Stimulated activated CD4-positive, alpha-beta T cell treated with anti-CD3 and anti-CD28 coated beads, Interleukin-2, amount 100 ng/mL, for 48 hours (primary cell): ENCODE results near the gene SCPEP1.
A peak's percentile ranks its signal among the peaks of the same experiment; 100 is the strongest.
"Not testable (repeated sequence)": the region's sequence is repeated elsewhere in the genome, so short reads cannot be mapped to it uniquely, and the experiment has no call there.

ENCODE experiments used
- DNase-seq, 2 donors: peaks; one replicate each; pipeline ENCODE4 v3.0.0-alpha.2; 2020

Gene SCPEP1, protein sequence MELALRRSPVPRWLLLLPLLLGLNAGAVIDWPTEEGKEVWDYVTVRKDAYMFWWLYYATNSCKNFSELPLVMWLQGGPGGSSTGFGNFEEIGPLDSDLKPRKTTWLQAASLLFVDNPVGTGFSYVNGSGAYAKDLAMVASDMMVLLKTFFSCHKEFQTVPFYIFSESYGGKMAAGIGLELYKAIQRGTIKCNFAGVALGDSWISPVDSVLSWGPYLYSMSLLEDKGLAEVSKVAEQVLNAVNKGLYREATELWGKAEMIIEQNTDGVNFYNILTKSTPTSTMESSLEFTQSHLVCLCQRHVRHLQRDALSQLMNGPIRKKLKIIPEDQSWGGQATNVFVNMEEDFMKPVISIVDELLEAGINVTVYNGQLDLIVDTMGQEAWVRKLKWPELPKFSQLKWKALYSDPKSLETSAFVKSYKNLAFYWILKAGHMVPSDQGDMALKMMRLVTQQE

DNA sequence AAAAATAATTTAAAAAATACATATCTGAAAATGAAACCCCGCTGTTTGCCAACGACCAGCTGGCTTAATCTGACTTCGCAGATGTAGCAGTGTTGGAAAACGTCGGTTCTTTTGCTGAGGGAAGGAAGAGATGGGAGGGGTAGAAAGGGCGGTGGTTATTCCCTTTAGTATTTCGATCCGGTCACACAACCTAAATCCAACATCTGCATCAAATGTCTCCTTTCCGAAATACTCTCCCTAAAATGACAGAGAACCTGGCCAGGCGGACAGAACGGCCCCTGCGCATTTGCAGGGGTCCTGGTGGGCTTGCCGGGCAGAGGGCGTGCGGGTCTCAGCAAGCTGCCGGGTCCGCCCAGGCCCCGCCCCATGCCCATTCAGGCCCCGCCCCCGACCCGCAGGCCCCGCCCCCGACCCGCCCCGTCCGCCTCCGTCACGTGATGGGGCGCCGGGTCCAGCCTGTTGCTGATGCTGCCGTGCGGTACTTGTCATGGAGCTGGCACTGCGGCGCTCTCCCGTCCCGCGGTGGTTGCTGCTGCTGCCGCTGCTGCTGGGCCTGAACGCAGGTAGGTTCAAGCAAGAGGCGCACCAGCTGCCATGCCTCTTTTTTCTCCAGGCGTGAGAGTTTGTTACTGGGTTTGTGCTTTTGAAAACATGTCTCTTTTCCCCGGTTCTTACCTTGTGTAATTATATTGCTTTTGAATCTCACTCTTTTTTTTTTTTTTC is at the start of gene SCPEP1:
SCPEP1 (plus strand) TSS at position 459 of the 723 bp plus-strand sequence; CDS start at position 488, 29 bp downstream.
- DNase-seq, result peak; percentile 71 to 76

DNA sequence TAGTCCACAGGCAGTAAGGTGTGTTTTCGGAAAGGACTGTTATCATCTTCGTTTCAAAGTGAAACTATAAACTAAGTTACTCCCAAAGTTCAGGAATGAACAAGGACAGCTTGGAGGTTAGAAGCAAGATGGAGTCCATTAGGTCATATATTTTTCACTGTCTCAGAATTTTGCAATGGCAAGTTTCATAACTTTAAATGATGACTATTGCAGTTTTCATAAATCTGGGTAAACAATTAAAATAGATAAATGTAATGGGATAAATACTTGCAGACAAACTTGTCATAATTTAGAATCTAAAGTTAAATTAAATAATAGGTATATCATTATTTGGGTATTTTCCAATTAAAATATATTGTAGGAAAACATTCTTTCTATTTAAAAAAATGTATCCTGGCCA is 49.3 kb upstream of the SCPEP1 start:
- no peak for DNase-seq

DNA sequence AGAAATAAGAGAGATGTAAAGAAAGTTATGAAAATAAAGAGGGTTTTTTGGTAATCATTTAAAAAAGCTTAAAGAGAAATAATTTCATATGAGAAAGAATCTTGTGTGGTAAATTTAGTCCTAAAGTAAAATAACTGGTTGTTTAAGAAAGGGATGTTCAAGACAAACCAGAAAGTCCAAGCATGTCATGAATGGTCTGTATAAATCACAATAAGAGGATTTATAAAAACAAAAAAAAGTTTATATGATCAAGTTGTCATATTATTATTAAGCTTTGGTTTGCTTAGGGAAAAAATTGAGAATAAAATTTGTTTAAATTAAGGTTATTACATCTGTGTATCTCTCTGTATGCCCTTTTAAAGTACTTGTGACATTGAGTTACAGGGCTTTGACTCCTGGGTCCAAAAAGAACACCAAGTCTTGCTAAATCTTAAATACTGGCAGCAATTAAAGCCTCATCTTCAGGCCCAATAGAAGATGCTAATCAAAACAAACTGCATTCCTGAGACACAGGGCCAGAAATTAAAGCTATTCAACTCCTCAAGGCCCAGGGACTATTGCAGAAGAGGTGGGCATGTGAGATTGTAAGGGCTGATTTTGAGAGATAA is 48.5 kb upstream of the SCPEP1 start:
- DNase-seq, result no peak

DNA sequence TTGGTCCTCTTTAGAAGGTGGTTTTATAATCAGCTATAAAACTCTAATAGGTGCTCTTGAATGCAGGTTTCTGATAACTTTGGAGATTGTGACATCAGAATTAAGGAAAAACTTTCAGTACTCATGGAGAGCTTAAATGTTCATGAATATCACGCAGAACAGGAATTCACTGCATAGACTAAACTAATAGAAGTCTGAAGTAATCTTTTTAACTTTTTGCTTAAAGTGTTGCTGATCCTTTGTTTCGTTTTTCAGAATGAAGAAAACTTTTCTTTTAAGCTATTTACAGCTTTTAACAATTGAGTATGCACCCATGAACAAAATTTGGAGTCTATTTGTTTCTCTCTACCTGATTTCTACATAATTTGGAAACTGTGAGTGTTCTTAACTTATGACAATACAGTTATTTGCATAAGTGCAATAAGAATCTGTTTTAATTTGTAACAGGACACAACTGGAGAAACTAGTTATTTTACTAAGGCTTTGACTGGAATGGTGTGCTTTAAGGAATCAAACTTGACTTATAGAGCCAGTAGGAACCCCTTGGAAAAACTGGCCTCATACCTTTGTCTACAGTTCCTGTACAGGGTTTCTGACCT is 47.1 kb upstream of the SCPEP1 start:
- DNase-seq, result no peak

DNA sequence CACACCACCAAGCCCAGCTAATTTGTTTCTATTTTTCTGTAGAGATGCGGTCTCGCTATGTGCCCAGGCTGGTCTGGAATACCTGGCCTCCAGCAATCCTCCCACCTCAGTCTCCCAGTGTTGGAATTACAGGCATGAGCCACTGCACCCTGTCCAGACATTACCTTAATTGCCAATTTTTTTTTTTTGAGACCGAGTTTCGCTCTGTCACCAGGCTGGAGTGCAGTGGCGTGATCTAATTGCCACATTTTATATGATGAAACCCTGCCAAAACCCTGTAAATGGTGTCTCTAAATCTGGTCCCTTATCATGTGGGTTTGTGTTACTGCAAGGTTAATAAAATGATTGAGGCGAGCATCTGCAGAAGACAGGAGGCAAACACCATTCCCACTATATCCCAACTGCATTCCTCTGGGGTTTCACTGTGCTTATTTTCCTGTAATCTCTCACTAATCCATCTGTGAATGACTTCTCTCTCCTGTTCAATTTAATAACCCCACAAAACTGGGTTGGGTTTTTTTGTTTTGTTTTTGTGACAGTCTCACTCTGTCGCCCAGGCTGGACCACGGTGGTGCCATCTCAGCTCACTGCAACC is 44.7 kb upstream of the SCPEP1 start:
- no peak for DNase-seq

DNA sequence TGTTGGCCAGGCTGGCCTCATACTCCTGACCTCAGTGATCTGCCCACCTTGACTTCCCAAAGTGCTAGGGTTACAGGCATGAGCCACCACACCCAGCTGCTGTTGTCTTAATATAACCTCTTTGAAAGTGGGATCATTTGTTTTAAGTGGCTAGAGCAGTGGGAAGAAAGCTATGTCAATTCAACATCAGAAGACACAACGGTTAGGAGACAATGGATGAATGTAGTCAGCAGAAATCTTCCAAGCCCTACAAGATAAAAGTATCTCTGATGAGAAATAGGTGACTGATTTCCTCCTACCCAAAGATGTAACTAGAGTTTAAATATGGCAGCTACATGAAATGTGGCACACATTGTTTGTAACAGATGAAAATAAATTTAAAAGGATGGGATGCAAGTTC is 44.1 kb upstream of the SCPEP1 start:
- DNase-seq, result no peak

DNA sequence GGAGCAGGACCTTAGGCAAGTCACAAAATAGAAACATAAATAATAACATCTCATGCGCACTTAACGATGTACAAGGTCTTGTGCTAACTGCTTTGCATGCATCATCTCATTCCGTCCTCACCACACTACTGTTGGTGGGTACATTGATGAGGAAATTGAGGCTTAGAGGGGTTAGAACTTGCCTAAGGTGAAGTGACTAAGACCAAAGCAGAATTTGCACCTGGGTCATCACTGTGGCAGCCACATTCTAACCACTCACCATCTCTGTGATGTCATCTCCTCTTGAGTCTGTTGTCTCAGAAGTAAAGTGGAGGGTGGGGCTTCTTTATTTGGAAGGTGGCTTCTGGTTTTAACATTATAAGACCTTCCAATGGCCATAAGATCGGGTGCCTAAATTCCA is 43.7 kb upstream of the SCPEP1 start:
- no peak for DNase-seq

DNA sequence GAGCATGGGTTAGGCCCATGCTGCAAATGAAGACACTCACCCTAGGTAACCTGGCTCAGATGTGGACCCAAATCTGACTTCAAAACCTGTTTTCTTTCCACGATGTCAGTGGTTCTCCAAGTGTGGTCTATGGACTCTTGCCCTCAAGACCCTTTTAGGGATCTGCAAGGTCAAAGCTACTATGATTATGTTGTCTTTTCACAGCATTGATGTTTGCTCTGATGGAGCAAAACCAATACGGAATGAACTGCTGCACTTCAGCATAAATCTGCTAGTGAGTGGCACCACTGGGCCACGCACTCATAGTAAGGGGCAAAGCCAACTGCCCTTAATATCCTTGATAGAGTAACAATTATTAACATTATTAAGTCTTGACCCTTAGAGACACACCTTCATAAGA is 42.5 kb upstream of the SCPEP1 start:
- DNase-seq, result no peak

DNA sequence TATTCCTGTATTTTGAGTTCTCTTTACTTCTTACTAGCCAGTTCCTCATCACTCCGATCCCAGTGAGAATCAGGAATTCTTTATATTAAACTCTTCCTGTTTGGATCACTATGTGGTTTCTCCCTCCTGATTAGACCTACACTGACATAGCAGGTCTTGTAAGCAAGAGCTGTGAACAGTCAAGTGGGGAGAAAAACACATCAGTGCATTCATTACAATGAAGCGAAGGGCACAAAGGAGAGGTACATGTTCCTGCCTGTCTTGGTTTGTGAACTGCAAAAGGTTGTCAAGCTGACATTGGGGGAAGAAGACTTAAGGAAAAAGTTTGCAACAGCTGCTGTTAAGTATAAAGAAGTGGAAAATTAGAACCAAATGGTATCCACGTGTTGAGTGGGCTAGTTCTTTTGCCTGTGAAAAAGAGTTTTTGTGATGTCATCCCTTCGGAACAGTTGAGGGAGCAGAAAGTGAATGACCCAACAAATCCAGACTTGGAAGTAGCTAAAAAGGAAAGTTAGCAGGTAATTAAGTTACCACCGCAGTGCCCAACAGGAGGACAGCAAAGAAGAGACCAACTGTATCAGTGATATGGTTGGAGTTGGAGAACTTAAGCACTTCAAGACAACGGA is 41.1 kb upstream of the SCPEP1 start:
- DNase-seq, result no peak

DNA sequence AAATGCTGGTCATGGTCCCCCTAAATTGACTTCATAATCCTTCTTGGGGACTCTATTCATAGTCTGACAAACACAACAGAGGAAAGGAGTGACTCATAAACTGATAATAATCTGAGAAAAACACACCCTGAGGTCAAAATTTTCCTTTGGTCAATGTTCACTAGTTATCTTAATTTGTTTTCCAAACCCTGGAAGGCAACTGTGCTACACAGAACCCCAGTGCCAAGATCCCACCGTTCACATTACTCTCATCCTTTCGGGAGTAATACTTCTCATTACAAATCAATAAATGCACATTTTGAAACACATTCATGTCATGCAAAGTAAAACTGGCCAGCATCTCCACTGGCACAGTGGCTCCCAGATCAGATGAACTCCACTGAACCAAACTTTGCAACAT is 40.2 kb upstream of the SCPEP1 start:
- DNase-seq, result no peak

DNA sequence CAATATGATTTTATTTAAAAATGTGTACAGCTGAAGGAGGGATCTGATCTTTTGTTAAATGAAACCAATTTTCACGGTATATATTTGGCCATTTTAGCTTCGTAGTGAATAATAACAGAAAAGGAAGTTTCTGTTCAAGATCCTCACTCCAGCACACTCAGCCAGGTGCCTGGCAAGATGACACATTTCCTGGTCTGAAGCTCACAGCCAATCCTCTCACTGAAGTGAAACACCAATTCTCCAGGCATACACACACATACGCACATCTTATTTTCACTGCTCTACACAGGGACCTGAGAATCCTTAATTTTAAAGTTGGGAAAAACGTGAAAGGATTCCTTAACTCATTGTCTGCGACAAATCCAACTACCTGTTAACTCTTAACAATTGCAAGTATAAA is 39.7 kb upstream of the SCPEP1 start:
- DNase-seq, result not testable (repeated sequence)

DNA sequence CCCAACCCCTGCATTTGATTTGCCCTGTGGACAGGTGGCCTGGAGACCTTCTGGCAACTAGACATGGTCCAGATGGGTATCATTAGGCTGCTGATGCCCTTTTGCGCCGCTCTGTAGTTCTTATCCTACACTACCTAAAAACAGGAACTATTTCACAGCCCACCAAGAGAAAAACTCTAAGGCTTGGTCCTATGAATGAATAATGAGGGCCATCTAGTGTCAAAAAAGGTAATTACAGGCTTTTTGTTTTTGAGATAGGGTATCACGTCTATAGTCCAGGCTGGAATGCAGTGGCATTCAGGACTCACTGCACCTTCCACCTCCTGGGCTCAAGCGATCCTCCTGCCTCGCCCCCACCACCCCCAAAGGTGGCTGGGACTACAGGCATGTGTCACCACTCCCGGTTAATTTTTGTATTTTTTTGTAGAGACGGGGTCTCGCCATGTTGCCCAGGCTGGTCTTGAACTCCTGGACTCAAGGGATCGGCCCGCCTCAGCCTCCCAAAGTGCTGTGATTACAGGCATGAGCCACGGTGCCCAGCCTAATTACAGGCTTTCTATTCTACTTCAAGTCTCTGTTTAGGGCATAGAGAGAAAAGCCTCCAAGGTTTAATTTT is 38.0 kb upstream of the SCPEP1 start:
- no peak for DNase-seq

DNA sequence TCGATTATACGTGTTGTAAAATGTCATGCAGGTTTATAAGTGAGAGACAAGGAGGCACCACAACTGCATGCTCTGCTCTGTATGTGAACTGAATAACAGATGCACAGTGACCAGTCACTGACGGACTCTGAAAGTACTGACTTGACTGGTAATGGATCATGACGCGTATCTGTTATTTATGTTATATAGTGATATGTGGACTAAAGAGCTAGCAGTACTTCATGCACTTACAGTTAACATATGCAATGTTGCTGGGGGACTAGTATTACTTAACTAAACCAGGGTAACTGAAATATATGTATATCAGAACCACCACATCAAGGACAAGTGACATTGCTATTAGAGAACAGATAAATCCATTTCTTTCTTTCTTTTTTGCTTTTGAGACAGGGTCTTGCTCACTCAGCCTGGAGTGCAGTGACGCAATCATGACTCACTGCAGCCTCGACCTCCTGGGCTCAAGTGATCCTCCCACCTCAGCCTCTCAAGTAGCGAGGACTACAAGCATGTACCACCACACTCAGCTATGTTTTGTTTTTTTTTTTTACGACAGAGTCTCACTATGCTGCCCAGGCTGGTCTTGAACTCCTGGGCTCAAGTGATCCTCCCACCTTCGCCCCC is 34.3 kb upstream of the SCPEP1 start:
- no peak for DNase-seq

DNA sequence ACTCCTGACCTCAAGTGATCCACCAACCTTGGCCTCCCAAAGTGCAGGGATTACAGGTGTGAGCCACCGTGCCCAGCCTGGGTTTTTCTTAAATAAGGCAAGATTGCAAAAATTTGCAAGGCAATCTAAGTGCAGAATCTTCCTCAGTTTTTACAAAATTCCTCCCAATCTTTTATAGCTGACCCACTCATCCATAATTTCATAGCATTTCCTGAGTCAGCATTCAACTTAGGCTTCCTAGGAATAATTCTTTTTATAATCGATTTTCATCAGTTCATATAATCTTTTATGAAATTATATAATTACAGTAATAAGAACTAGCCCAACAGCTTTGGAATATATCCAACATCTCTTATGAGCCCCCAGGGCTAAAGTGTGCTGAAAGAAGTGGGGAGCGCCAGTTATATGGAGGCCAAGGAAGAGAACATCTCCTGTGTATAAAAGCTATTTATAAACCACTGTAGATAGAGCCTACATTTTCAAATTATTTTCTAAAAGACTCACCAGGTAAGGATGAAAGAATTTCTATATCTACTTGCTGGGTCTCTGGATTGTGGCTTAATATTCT is 31.9 kb upstream of the SCPEP1 start:
- DNase-seq, result no peak

DNA sequence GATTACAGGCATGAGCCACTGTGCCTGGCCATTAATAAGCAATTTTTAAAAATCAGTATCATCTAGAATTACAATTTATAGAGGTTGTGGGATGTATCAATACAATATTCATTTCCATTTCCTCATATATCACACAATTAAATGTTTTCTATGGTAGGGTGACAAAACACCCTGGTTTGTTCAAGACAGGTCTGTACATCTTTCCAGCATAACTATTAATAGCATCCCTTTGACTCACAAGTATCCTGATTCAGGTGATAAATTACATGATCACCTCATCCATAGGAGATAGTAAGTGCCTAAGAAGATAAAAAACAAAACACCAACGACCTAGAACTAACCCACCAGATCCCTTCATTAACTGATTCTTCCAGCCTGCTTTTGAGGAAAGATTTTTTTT is 30.2 kb upstream of the SCPEP1 start:
- no peak for DNase-seq

DNA sequence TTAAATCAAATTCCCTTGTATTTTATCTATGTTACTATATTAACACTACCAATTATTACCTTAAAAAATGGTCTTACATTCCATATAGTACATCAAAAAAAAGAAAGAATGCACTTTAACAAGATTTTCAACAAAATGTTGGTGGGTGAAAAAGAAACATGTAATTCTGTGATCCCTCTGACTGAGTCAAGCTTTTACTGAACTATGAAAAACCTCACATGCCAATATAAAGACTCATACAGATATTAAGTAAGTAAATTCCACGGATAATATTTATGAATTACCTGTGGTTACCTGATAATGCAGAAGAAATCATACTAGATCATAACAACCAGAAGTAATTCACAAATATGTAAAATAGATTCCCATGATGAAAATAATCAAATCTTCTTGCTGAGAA is 29.4 kb upstream of the SCPEP1 start:
- no peak for DNase-seq

DNA sequence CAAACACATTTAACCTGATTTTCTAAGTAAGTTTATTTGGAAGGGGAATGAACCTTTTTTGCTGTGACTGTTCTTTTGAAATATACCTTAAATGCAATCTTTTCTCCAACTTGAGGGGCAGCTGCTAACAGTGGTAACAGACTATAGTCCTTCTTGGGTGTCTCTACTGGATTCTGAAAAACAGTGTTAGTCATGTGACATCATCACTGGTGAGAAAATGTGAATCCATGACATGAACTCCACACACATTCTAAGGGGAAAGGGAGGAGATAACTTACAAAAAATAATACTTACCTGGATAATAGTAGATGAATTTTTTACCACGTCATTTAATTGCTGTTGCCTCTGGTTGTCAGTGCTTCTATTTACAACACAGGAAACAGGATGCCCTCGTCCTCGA is 28.3 kb upstream of the SCPEP1 start:
- DNase-seq, result no peak

DNA sequence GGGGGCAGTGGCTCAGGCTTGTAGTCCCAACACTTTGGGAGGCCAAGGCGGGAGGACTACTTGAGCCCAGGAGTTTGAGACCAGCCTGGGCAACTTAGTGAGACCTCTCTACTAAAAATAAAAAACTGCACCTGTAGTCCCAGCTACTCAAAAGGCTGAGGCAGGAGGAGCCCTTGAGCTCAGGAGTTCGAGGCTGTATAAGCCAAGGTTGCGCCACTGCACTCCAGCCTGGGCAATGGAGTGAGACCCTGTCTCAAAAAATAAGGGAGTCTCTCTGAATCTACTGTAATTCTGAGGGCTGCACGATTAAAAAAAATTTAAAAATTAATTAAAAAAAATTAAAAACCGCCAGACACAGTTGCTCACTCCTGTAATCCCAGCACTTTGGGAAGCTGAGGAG is 20.9 kb upstream of the SCPEP1 start:
- DNase-seq, result no peak

DNA sequence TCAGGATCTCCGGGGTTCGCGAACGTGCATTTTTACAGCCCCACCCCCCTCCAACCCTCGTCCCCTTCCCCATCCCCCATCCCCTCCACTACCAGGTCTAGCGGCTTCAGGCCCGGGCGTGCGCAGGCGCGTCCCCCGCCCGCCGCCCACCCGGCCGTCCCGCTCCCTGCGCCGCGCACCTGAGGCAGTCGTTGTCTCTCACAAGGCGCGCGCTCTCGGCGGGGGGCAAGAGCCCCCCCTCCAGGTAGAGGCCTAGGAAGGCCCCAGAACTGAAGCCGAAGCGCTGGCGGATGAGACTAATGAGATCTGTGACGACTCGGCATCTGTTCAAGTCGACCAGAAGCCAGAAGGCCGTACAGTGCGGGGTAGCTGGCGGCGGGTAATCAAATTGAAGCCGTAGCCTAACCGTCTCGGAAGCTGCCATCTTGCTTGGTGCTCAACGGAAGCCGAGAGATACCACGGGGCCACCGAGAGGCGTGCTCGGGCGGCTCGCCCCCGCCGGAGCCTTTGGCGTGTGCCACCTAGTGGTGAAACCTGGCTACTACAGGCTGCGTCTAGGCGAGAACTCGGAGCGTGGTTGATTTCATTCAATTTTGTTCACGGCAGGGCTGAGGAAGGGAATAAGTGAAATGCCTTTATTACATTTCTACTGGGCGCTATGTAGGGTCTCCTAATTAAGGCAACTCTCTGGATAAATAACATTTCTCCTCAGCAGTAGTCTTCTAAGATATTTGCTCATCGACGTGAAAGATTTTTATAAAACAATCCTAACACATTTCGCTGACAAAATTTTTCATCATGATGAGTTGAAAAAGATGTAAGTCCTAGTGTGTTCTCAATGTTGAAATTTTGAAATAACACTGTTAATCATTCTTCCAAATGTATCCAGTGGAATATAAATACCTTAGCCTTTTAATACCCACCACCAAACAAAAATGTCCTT is 17.1 kb upstream of the SCPEP1 start, which contains the start of gene COIL:
COIL (minus strand) TSS at position 455 of the 943 bp plus-strand sequence; CDS start at position 424, 31 bp downstream.
- DNase-seq, result peak; percentile 98

DNA sequence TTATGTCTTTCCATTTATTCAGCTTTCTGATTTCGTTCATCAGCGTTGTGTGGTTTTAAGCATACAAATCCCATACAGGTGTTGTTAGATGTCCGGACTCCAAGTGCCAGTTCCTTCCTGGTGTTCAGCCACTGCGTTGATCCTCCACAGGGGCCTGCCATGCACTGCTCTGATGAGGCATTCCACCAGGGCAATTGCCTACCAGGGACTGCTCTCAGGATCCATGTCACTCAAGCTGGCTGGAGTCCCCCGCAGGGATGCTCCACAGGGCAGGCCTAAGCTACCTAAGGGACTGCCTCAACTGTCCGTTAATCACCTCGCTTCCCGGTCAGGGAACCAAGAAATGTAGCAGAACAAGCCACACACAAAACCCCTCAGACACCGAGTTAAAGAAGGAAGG is 12.7 kb upstream of the SCPEP1 start:
- not testable (repeated sequence) for DNase-seq
